ENCODE data around the gene CDC14A.
"Not testable (repeated sequence)": the region's sequence is repeated elsewhere in the genome, so short reads cannot be mapped to it uniquely, and the experiment has no call there.

CDC14A gene

DNA sequence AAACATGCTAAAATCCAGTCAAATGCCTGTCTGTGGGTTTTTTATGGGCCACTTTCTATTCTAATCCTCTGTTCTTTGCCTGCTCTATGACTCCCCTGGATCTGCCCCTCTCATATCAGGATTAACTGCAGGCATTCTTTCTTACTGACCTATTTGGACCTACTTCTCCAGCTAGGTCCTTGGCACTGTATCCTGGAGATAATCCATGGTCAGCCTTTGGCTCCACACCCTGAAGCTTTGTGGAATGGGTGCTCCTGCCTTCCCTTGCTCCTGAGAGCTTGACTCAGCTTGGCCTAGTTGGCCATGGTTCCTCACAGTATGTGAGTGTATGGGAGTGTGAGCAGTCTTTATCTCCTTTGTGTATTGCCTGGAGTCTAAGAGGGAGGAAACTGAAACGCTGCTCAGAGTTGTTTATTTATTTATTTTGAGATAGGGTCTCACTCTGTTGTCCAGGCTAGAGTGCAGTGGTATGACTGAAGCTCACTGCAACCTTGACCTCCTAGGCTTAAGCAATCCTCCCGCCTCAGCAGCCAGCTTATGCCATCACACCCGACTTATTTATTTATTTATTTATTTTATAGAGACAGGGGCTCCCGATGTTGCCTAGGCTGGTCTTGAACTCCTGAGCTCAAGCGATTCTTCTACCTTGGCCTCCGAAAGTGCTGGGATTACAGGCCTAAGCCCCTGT lies 28.7 kb upstream of the CDC14A start:
- Mint-ChIP-seq H3K27ac (no peak overlapping the region), H3K4me1 (ENCODE audit: low read depth) (peaks cover 12% of the 10 kb centered on the region), H3K9me3 (peaks cover 9% of the 10 kb centered on the region), H3K36me3 (ENCODE audit: low read depth) (no peaks in the 10 kb centered on the region), H3K27me3 (no peaks in the 10 kb centered on the region), H3K4me3 (no peak overlapping the region)
- DNase-seq, result no peak

DNA sequence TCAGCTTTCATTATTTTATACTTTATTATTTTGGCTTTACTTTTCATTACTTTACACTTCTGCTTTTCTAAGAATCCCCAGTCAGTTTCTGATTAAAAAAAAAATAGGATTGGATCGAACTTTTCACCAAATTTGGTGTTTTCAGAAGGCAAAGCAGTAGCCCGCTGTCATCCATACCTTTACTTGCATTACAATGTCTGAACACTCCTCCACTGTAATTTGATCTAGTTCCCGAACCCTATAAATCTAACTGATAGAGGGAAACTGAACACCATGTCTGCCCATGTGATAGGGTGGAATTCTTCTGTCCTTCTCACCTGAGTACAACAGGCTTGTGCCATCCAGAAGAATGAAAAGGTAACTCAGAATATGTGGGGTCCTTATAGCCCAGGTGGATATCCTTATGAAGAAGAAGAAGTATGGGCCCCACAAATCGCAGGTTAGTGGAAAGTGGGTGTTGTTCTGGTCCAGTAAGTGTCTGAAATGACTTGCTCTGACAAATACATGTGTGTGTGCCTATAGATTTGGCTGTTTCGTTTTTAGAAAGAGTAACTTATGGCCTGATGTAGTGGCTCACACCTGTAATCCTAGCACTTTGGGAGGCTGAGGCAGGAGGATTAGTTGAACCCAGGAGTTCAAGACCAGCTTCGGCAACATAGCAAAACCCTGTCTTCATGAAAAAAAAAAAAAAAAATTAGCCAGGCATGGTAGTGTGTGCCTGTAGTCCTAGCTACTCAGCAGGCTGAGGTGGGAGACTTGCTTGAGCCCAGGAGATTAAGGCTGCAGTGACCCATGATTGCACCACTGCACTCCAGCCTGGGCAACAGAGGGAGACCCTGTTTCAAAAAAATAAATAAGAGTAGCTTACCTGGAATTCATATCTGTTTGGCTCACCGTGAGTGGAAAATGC lies 26.6 kb upstream of the CDC14A start:
- H3K4me1 Mint-ChIP-seq (ENCODE audit: low read depth), result peaks cover 12% of the 10 kb centered on the region
- no peaks in the 10 kb centered on the region for H3K36me3 Mint-ChIP-seq (ENCODE audit: low read depth)
- H3K27me3 Mint-ChIP-seq, result no peaks in the 10 kb centered on the region
- DNase-seq, result no peak
- peaks cover 2% of the 10 kb centered on the region for H3K9me3 Mint-ChIP-seq
- no peak overlapping the region for H3K4me3 Mint-ChIP-seq
- no peak overlapping the region for H3K27ac Mint-ChIP-seq

DNA sequence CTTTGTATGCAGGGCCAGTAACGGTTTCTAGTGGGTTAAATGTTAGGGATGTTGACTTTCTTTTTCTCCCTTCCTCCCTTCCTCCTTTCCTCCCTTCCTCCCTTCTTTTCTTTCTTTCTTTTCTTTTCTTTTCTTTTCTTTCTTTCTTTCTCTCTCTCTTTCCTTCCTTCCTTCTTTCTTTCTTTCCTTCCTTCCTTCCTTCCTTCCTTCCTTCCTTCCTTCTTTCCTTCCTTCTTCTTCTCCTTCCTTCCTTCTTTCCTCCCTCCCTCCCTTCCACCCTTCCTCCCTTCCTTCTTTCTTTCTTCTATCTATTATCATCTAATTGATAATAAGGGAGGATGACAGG lies 26.0 kb upstream of the CDC14A start:
- not testable (repeated sequence) for H3K36me3 Mint-ChIP-seq (ENCODE audit: low read depth); H3K9me3 Mint-ChIP-seq; DNase-seq; H3K4me3 Mint-ChIP-seq; H3K27ac Mint-ChIP-seq; H3K27me3 Mint-ChIP-seq
- peaks cover 12% of the 10 kb centered on the region for H3K4me1 Mint-ChIP-seq (ENCODE audit: low read depth)

DNA sequence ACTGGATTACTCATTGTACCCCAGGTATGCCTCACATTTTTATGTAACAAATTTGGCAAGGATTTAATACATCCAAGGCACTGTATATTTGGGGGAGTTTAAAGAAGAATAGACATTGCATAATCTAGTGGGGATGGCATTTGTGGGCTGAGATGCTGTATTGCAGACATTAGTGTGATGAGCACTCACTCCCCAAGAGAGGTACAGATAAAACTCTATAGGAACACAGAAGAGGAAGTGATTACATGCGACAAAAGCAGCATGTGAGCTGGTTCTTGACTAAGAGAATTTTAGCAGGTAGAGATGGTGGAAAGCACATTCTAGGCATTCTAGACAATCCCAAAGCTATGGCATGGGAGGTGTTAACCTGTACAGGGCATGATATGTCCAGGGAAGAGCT lies 24.2 kb upstream of the CDC14A start:
- Mint-ChIP-seq H3K9me3 (no peaks in the 10 kb centered on the region), H3K27ac (no peak overlapping the region), H3K4me3 (no peak overlapping the region), H3K4me1 (ENCODE audit: low read depth) (peaks cover 3% of the 10 kb centered on the region), H3K27me3 (no peaks in the 10 kb centered on the region), H3K36me3 (ENCODE audit: low read depth) (no peaks in the 10 kb centered on the region)
- no peak for DNase-seq

DNA sequence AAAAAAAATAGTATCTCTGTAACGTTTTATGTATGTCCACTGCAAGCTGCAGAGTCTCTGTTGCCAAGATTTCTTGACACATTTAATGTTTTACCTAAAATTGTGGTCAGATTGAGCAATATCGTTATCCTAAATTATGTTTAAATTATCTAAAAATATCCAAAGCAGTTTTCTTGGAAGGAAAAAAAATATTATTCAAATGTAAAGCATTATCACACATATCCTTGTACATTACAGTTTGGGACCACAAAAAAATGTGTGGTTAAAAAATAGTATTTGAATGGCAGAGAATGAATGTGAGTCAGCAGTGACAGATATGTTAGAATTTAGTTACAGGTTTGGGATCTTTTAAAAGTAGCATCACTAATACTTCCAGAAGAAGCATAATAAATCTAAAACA lies 21.2 kb upstream of the CDC14A start:
- not testable (repeated sequence) for H3K36me3 Mint-ChIP-seq (ENCODE audit: low read depth); DNase-seq; H3K4me3 Mint-ChIP-seq; H3K27ac Mint-ChIP-seq; H3K27me3 Mint-ChIP-seq; H3K9me3 Mint-ChIP-seq; H3K4me1 Mint-ChIP-seq (ENCODE audit: low read depth)

DNA sequence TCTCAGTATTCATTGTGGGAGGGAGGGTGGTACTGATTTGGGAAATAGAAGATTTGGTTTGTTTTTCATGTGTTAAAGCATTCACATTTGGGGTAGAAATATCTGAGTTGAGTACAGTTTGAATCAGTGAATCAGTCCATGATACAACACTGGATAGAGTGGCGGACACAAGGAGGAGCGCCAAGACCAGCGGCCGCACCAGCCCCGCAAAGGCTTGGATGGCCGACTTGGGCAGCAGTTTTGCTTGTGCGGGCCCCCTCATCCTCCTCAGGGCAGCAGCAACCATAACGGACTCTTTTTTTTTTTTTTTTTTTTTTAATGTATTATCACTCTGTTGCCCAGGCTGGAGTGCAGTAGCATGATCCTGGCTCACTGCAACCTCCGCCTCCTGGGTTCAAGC lies 20.0 kb upstream of the CDC14A start:
- H3K4me3 Mint-ChIP-seq, result no peak overlapping the region

DNA sequence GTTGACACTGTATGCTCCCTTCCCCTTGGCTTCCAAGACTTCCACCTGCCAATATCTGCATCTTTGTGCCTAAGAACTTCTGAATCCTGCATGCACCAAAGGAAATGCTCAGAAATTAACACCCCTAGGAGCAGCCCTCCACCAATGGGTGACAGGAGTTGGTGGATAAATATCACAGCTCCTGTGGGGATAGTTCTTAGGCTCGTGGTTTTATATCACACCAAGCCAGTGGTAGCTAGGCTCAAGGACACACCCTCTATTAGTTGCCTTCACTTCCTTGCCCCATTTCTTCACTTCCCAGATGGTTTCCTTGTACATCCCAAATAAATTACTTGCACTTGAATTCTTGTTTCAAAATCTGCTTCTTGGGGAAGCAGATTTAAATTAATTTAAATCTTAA lies 16.9 kb upstream of the CDC14A start:
- Mint-ChIP-seq H3K4me3 (no peak overlapping the region), H3K27me3 (no peaks in the 10 kb centered on the region), H3K27ac (no peak overlapping the region), H3K9me3 (no peaks in the 10 kb centered on the region), H3K36me3 (ENCODE audit: low read depth) (no peaks in the 10 kb centered on the region), H3K4me1 (ENCODE audit: low read depth) (no peaks in the 10 kb centered on the region)
- no peak for DNase-seq

More for the DNA sequence above, 20.0 kb upstream of the CDC14A start:
- no peak for DNase-seq
- no peaks in the 10 kb centered on the region for H3K36me3 Mint-ChIP-seq (ENCODE audit: low read depth)
- H3K4me1 Mint-ChIP-seq (ENCODE audit: low read depth), result no peaks in the 10 kb centered on the region
- no peaks in the 10 kb centered on the region for H3K9me3 Mint-ChIP-seq
- H3K27ac Mint-ChIP-seq, result no peak overlapping the region
- no peaks in the 10 kb centered on the region for H3K27me3 Mint-ChIP-seq

DNA sequence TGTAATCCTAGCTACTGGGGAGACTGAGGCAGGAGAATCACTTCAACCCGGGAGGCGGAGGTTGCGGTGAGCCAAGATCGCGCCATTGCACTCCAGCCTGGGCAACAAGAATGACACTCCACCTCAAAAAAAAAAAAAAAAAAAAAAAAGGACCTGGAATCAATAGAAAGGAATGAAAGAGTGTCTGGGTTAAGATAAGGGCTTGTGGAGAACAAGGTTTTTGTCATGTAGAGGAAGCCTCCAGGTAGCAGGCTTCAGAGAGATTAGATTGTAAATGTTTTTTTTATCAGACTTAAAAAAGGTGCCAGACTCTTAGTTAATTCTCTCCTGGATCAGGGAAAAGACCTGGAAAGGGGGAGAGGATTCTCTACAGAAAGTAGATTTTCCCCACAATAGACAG lies 14.4 kb upstream of the CDC14A start:
- H3K4me3 Mint-ChIP-seq; H3K4me1 Mint-ChIP-seq (ENCODE audit: low read depth); H3K27ac Mint-ChIP-seq; H3K9me3 Mint-ChIP-seq; H3K36me3 Mint-ChIP-seq (ENCODE audit: low read depth); DNase-seq; H3K27me3 Mint-ChIP-seq: not testable (repeated sequence)

DNA sequence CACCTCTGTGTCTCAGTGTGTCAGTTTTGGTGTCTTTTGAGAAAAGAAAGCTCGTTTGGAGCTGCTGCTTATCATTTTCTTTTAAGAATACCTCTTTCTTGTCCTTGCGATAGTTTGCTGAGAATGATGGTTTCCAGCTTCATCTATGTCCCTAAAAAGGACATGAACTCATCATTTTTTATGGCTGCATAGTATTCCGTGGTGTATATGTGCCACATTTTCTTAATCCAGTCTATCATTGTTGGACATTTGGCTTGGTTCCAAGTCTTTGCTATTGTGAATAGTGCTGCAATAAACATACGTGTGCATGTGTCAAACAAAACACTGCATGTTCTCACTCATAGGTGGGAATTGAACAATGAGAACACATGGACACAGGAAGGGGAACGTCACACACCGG lies 12.6 kb upstream of the CDC14A start:
- H3K9me3 Mint-ChIP-seq; H3K27ac Mint-ChIP-seq; H3K4me1 Mint-ChIP-seq (ENCODE audit: low read depth); DNase-seq; H3K4me3 Mint-ChIP-seq; H3K27me3 Mint-ChIP-seq; H3K36me3 Mint-ChIP-seq (ENCODE audit: low read depth): not testable (repeated sequence)

DNA sequence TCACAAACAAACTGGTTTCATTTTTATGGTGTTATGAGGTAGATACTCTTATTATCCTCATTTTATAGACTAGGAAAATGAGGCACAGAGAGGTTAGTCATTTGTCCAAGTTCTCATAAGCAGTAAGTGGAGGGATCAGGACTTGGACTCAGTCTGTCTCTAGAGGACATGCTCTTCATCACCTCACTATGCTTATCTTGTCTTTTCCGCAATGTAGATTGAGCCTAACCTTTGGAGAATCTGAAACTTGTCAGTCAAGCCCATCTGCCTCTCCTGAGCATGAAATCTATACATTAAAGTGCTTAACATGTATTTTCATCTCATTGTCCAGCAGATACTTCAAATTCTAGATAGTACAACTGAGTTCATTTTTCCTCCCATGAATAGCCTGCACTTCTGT lies 11.8 kb upstream of the CDC14A start:
- Mint-ChIP-seq H3K4me3 (no peak overlapping the region), H3K4me1 (ENCODE audit: low read depth) (no peaks in the 10 kb centered on the region), H3K36me3 (ENCODE audit: low read depth) (no peaks in the 10 kb centered on the region), H3K27me3 (no peaks in the 10 kb centered on the region), H3K9me3 (no peaks in the 10 kb centered on the region), H3K27ac (no peak overlapping the region)
- no peak for DNase-seq

DNA sequence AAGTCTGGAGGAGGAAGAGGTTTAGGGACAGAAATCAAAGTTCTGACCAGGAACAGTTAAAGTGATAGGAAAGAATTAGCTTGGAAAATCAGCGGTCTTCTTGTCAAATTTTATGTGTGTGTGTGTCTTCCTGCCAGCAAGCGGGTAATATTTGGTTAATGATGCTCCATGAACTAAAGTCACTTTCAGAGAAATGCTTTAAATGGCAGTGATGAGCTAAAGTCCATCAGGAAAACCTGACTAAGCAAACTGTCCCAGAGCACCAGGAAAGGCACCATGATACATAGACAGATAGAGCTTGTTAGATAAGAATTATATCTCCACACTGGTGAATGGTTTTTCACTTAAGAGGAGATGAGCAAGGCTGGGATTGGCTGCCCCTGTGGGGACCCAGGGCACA lies 10.0 kb upstream of the CDC14A start:
- Mint-ChIP-seq H3K27me3 (no peaks in the 10 kb centered on the region), H3K27ac (no peak overlapping the region), H3K36me3 (ENCODE audit: low read depth) (no peaks in the 10 kb centered on the region), H3K9me3 (no peaks in the 10 kb centered on the region), H3K4me1 (ENCODE audit: low read depth) (no peaks in the 10 kb centered on the region), H3K4me3 (no peak overlapping the region)
- DNase-seq, result no peak

DNA sequence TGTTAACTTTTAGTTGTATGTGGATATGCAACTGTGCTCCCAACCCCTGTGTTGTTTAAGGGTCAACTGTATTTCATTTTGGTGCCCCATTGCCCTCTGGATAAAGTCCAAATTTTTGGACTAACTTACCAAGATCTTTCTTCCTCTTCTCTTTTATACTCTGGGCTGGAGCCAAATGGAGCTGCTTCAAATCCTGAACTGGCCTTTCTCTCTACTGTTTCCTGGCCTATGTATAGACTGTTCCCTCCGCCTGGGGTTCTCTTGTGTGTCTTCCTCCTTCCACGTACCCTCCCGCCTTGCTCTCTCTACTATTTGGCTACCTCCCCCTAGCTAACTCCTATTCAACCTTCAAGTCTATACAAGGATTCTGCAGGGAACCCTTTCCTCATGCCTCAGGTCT lies 8.4 kb upstream of the CDC14A start:
- Mint-ChIP-seq H3K36me3 (ENCODE audit: low read depth) (no peaks in the 10 kb centered on the region), H3K9me3 (no peaks in the 10 kb centered on the region), H3K4me3 (no peak overlapping the region), H3K27me3 (no peaks in the 10 kb centered on the region), H3K4me1 (ENCODE audit: low read depth) (no peaks in the 10 kb centered on the region), H3K27ac (no peak overlapping the region)
- no peak for DNase-seq

DNA sequence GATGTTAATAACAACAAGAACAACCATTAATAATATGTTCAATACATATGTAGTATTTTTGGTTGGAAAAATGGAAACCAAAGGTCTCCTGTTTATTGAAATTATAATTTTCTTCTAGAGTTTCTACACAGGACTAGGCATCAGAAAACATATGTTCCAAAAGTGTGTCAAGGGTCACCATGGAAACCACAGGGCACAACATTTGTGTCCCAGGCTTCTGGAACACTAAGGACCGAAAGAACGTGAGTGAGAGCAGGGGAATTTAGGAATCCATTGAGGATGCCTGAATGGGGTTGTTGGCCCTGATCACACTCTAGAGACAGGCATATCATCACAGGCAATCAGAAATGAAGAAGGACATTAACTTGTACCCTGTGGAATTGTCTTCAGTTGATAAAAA lies 7.5 kb upstream of the CDC14A start:
- Mint-ChIP-seq H3K4me1 (ENCODE audit: low read depth) (no peaks in the 10 kb centered on the region), H3K27ac (no peak overlapping the region), H3K36me3 (ENCODE audit: low read depth) (no peaks in the 10 kb centered on the region), H3K4me3 (no peak overlapping the region), H3K27me3 (no peaks in the 10 kb centered on the region), H3K9me3 (no peaks in the 10 kb centered on the region)
- no peak for DNase-seq

DNA sequence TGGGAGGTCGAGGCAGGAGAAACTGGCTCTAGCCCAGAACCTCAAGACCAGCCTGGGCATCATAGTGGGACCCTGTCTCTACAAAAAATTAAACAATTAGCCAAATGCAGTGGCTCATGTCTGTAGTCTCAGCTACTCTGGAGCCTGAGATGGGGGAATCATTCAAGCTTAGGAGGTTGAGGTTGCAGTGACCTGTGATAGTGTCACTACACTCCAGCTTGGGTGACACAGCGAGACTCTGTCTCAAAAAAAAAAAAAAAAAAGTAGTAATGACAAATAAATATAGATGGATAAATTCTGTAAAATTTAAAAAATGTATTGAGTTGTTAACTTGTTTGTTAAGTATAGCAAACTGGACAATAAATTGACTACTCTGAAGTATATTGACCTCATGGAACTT lies 5.9 kb upstream of the CDC14A start:
- Mint-ChIP-seq H3K27ac (no peak overlapping the region), H3K9me3 (no peaks in the 10 kb centered on the region), H3K36me3 (ENCODE audit: low read depth) (peaks cover 1% of the 10 kb centered on the region), H3K4me3 (no peak overlapping the region), H3K4me1 (ENCODE audit: low read depth) (peaks cover 7% of the 10 kb centered on the region), H3K27me3 (no peaks in the 10 kb centered on the region)
- no peak for DNase-seq

Measured in activated T-cell treated with anti-CD3 and anti-CD28 coated beads, Interleukin-2, amount 50 U/mL, for 24 hours (primary cell).